ENCODE measurements around the gene IPO11. TPM values are rescaled to one million over a fixed set of nuclear protein-coding genes. Genes with fewer than 3 reads are reported as not detected.
"Not testable (repeated sequence)": the region's sequence is repeated elsewhere in the genome, so short reads cannot be mapped to it uniquely, and the experiment has no call there.

IPO11 gene
- total RNA-seq, 1 donor from 2014 or later: 131 TPM

DNA sequence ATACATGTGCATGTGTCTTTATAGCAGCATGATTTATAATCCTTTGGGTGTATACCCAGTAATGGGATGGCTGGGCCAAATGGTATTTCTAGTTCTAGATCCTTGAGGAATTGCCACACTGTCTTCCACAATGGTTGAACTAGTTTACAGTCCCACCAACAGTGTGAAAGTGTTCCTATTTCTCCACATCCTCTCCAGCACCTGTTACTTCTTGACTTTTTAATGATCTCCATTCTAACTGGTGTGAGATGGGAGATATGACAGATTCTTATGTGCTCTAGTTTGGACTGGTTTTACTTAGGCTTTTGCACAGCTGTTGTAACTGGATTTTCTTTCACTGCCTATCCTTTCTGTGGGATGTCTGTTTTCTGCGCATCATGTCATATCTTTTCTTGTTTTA, 108.2 kb downstream of the IPO11 start:
- DNase-seq: not testable (repeated sequence)

DNA sequence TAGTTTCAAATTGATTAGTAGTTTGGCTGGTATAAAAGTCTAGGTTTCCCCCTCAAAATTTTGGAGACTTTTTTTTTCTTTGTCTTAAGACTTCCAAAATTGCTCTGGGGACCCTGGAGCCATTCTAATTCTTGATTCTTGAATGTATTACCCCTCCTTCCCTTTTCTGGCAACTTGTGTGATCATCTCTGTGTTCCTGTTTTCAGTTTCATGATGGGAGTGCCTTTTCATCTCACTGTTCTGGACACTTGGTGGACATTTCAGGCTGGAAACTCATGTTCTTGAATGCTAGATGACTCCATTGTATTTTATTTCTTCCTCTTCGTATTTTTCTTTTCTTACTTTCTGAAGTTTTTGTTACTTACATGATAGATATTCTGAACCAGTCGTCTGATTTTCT, 108.8 kb downstream of the IPO11 start:
- no peak for DNase-seq

DNA sequence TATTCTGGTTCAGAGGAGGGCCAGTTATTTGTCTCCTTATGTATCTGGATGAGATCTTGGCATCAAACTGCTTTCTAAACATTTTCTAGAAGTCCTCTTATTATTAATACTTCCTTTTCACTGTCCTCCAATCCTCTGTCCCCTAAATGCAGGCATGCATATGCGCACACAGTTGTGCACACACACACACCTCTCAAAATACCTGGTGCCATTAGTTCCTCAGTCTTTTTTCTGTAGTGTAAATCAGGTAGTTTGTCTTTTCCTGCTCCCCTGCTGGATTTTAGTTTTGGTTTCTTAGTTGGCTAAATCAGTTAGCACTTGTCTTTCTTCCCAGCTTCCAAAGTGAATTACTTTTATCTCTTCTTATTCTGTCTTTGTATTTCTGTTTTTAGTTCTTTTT, 110.2 kb downstream of the IPO11 start:
- no peak for DNase-seq

- no peak for DNase-seq
These were observed 121.0 kb downstream of the IPO11 start for GRCh38 chr5:62533597-62533996.

GRCh38 chr5:62534461-62535236, 122.1 kb downstream of the IPO11 start:
- no peak for DNase-seq

- no peak for DNase-seq
These were observed 123.7 kb downstream of the IPO11 start for GRCh38 chr5:62536232-62536631.

DNA sequence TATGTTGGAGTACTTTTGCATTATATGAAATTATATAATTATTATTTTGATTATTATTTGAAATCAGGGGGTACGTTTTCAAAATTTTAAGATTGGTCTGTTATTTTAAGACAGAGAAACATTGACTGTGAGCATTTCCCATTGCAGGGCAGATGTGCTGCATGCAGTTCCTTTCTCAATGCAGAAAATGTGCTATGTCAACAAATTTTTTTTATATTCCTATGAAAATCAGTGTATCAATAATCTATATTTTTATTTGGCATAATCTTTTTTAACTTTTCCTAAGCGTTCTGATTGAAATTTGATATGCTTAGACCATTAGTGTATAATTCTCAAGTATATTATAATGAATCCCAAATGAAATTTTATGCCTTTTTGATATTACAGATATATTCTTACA, 124.2 kb downstream of the IPO11 start:
- no peak for DNase-seq

DNA sequence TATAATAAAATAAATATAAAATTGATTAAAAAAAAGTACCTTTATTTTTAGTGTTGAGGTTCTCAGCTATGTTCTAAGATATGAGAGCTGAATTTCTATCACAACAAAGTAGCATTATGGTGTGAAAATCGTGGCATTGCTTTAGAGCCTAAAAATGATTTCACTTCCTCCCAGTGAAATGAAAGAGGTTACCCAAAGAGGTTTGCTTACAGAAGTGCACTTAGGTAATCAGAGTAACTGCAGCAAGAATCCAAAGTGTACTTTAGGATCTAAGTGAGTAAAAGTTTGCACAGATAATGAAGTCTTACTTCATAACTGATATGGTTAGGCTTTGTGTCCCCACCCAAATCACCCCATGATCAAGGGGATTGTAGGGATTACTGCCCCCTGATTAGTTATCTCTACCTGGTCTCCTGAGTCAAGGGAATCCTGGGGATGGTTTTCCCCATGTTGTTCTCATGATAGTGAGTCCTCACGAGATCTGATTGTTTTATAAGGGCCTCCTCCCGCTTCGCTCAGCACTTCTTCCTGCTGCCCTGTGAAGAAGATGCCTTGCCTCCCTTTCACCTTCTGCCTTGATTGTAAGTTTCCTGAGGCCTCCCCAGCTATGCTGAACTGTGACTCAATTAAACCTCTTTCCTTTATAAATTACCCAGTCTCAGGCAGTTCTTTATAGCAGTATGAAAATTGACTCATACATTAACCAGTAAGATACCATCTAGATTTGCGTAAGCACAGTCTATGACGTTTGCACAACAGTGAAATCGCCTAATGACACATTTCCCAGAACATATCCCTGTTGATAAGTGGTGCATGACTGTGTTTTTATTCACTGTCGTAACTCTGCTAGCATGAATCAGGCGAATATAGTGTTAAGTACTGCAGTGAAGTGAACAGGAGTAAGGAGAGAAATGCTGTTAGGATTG, 125.7 kb downstream of the IPO11 start:
- peak; percentile 20 for DNase-seq

DNA sequence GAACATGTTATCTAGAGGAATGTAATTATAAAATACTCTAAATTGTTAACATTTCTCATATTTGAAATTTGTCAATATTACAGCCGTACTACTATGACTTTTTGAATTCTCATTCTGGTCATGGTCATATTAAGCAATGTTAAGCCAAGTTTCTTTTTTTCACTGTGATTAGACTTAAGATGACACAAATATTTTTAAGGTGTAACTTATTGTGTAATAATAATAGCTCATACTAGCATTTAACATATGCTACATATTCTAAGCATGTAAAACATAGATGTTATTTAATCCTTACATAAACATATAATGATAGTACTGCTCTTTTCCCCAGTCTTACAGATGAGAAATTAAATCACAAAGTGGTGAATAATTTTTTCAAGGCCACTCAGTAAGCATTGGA, 130.2 kb downstream of the IPO11 start:
- no peak for DNase-seq

GRCh38 chr5:62547945-62548630, 135.5 kb downstream of the IPO11 start:
- DNase-seq: no peak

- DNase-seq: no peak
These were observed 137.5 kb downstream of the IPO11 start for GRCh38 chr5:62550103-62550502.

DNA sequence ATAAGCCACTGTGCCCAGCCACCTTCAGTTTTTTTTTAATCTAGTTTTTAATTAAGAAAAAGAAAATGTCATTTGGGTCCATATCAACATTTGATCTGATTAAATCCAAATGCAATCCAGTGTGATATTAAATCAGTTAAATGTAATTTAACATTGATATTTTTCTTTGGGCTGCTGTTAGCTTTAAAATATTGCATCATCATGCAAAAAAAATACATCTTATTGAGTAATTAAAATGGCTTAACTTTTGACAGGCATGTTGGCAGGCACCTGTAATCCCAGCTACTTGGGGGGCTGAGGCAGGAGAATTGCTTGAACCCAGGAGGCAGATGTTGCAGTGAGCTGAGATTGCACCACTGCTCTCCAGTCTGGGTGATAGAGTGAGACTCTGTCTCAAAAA, 143.4 kb downstream of the IPO11 start:
- no peak for DNase-seq

DNA sequence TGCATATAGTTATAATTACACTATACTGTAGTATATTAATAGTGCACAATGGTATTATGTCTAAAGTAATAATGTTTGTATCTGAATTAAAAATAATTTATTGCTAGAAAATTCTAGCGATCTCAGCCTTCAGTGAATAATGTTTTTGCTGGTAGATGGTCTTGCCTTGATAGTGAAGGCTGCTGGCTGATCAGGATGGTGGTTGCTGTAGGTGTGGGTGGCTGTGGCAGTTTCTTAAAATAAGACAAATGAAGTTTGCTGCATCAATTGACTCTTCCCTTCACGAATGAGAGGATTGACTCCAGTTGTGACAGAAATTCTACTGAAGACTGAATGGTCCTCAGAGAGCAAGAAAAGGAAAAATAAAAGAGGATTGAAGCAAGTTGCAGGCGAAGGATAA, 146.4 kb downstream of the IPO11 start:
- DNase-seq: no peak

- DNase-seq: no peak
These were observed 148.2 kb downstream of the IPO11 start for GRCh38 chr5:62560786-62561185.

DNA sequence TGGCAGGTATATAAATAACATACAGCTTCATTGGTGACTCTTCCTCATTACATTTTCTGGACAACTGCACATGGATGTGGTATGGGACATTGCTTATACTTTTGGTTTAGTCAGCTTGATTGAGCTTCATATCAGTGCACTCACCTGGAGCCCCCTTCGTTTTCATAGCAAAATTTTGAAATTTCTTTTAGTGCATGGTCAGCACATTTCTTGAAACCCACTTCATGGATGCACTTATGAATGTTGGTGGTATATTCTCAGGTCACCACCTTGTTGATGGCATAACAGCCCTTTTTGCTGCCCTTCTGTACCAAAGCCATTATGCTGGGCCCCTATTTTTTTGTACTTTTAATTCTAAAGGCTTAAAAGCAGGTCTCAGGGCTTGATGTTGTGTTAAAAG, 149.3 kb downstream of the IPO11 start:
- DNase-seq: no peak

DNA sequence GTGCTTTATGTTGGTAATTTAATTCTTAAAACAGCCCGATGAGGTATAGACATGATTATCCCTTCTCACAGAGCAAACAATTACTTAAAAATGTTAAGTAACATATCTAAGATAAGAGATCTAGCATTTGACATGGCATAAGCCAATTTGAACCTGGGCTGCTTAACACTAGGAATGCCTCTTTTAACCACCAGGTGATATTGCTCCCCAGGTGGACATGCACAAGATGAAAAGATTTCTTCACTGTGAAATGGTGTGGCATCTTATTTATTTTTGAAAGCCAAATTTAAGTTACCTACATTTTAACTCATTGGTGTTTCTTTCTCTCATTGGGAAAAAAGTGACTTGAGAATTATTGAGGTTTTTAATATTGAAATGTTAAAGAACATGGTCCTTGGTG, 150.3 kb downstream of the IPO11 start:
- no peak for DNase-seq

DNA sequence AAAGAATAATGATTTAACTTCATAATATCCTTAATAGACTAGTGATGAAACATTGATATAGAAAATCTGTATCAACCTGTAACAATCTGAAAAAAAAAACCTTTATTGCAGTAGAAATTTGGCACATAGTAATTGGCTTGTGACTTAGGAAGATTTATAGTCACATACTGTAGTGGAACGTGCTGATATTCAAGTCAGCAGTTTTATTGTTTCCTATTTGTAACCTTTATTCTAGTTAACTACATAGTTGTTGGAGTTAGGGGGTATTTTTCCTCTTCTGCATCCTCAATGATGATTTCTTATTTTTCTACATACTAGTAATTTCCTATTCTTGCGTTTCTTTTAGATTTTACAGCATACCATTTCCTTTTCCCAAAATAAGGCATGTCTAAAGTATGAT, 151.5 kb downstream of the IPO11 start:
- no peak for DNase-seq

- DNase-seq: not testable (repeated sequence)
These were observed 153.2 kb downstream of the IPO11 start for GRCh38 chr5:62565740-62566139.

DNA sequence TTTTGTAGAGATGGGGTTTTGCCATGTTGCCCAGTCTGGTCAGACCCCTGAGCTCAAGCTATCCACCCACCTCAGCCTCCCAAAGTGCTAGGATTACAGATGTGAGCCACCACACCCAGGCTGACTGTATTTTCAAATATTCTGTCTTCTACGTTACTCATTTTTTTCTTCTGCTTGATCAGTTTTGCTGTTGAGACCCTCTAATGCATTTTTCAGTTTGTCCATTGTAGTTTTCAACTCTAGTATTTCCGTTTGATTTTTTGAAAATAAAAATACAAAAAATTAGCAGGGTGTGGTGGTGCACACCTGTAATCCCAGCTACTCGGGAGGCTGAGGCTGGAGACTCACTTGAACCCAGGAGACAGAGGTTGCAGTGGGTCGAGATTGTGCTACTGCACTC, 155.6 kb downstream of the IPO11 start:
- no peak for DNase-seq

- DNase-seq: no peak
These were observed 156.4 kb downstream of the IPO11 start for GRCh38 chr5:62568800-62569432.

DNA sequence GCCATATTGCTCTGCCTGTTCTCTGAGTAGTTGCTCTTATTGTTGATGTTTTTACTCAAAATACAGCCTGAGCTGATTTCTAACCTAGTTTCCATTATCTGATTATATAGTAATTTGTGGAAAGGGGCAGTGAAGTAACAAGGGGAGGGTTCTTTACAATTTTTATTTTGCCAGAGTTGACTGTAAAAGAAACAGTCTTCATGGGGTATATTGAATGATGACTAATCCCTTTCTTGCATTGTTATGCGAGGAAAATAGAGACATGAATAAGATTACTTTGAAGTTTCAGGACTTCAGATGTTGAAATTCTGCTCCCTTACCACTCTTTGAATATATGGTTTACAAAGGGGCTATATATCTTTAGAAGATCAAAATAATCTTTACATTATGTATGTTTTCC, 156.9 kb downstream of the IPO11 start:
- DNase-seq: no peak

DNA sequence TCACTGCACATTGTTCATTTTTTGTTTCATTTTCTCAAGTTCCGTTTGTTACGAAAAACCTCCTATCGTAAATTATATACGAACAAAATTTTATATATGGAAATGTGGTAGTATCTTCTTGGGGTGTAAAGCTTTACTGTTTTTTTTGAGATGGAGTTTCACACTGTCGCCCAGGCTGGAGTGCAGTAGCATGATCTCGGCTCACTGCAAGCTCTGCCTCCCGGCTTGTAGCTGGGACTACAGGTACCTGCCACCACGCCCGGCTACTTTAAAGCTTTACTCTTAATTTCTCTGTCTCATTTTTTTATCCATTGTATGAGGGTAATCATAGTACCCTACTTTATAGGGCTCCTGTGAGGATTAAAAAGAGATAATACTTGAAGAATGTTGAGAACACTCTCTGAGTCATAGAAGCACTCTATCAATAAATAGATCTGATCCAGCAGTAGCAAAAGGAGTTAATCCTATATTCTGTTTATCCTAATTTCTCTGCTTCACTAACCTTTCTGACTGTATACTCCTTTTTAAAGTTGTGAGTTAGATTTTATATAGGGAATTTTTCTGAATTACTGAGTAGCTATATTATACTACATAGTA, 160.5 kb downstream of the IPO11 start:
- DNase-seq: no peak
